Tibial nerve (tissue), 4 donors: ENCODE results near the gene SF3A1.

Experiments used
- CTCF ChIP-seq, 5 experiments: fragments of 200-600 bp in 3 of 5; fragments of 450-650 bp in 2 of 5; sonication (generic) in 3 of 5; IDR thresholded peaks; one replicate each; pipeline ENCODE4 v1.5.1; 2016 to 2019; ENCODE audit warnings: antibody characterized with exemption in 5 of 5, mild to moderate bottlenecking in 3 of 5, moderate library complexity in 2 of 5
- EP300 ChIP-seq, 2 donors: sonication (generic); formaldehyde crosslinking; IDR thresholded peaks; one replicate each; pipeline ENCODE4 v1.6.1; 2017; ENCODE audit warnings: antibody characterized with exemption in 2 of 2, mild to moderate bottlenecking in 1 of 2
- POLR2A ChIP-seq, 2 donors: fragments of 450-650 bp; IDR thresholded peaks; one replicate each; pipeline ENCODE4 v1.6.1; 2017; ENCODE audit warnings: antibody characterized with exemption in 2 of 2, mild to moderate bottlenecking in 2 of 2, moderate library complexity in 2 of 2

- TF ChIP-seq EP300 (IDR thresholded peaks at IDR 0.05): no peak
- no peak for TF ChIP-seq CTCF (IDR thresholded peaks at IDR 0.05)
- no peak for TF ChIP-seq POLR2A (IDR thresholded peaks at IDR 0.05)
Measured at GRCh38 chr22:30320021-30320556, 36.6 kb downstream of the SF3A1 start.
